GM21390 (cell line): ENCODE measurements around the gene GIMAP4.
A peak's percentile ranks its signal among the peaks of the same experiment; 100 is the strongest.
"Not testable (repeated sequence)": the region's sequence is repeated elsewhere in the genome, so short reads cannot be mapped to it uniquely, and the experiment has no call there.

Source experiments
- ATAC-seq: cut with Tn5 transposase; IDR thresholded peaks from one replicate; pipeline ENCODE4 v1.9.1; 2021; ENCODE audit not compliant: unreplicated experiment

GIMAP4 gene

GRCh38 chr7:150579979-150580637 lies 12.9 kb downstream of the GIMAP4 start:
- not testable (repeated sequence) for ATAC-seq

DNA sequence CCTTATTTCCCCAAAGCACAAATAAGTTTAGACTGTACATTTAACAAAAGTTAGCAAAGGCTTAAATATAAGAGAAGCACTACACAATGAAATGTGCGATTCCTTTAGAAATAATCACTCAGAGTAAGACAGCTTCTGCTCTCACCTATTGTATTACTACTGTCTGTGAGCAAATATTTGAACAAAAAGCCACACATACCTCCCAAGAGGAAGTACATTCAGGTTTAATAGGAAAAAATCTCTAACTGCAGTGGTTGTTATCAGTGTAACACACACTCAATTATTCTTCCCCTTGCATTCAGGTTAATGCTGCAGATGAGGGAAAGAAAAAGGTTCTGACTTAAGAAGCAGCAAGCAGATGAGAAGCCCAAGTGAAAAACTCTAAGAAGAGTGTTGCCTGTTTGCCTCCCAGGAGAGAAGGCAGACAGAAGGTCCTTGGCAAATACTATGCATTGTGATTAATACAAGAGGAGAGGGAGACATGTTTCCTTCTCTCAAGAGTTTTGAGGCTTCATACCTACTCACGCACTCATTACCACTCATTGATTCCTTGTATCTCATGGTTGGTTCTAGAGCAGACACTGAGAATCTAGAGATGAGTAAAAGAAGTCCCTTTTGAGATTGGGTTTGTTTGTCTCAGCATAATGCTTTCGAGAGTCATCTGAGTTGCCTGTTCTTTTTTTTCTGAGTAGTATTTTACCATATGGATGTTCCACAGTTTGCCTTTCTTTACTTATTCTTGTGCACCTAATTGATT lies 13.6 kb downstream of the GIMAP4 start:
- no peak for ATAC-seq

- ATAC-seq: no peak
Measured at GRCh38 chr7:150585199-150585598, 18.0 kb downstream of the GIMAP4 start.

GRCh38 chr7:150586068-150586784 lies 19.0 kb downstream of the GIMAP4 start:
- ATAC-seq: no peak

DNA sequence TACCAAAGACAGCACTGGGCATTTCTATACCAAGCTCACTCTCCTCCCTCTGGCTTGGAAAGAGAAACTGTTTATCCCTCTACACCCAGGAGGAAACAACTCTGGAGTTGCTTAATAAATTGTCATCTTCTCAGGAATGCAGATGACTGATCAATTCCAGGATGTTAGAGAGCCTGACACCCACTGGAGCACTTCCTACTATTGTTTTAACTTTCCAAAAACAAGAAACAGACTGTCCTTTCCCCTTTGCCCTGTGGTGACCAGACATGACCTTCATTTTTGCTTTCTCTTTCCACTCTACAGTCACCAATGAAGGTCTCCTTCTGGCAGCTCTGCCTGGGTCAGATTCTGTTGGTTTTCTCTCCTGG lies 19.6 kb downstream of the GIMAP4 start:
- ATAC-seq: no peak

DNA sequence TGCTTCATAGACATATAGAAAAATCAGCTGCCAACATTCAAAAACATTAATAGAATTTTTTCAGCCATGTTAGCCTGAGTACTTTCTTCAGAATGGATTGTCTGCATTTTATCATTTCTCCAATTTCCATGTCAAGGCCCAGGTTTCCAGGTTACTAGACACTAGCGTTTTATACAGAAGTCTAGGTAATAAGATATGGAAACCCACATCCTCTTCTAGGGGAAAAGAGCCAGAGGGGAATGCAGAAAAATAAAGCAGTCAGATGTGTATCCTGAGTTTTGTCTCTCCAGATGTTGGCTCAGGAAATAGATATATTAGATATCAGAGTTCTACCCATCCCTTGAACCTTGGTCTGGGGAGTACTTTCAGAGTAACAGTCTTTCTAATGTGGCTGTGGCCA lies 20.4 kb downstream of the GIMAP4 start:
- no peak for ATAC-seq

GRCh38 chr7:150594805-150595204 lies 27.6 kb downstream of the GIMAP4 start:
- no peak for ATAC-seq

DNA sequence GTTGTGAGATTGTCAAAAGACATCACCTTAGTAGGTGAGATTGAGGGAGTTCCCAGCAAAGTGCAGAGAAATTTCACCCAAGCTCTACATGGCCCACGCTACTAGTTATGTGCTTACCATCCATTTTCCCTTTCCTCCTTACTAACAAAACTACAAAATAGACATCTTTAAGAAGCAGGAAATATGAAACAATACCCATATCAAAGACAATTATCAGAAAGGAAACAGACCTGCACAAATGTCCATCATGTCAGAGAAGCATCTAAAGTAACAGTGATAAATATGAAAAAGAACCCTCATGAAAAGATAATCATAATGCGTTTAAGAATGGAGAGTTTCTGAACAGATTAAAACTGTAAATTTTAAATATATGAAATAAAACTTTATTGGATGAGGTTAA lies 28.2 kb downstream of the GIMAP4 start:
- no peak for ATAC-seq

- not testable (repeated sequence) for ATAC-seq
Measured at GRCh38 chr7:150603600-150603999, 36.4 kb downstream of the GIMAP4 start.

DNA sequence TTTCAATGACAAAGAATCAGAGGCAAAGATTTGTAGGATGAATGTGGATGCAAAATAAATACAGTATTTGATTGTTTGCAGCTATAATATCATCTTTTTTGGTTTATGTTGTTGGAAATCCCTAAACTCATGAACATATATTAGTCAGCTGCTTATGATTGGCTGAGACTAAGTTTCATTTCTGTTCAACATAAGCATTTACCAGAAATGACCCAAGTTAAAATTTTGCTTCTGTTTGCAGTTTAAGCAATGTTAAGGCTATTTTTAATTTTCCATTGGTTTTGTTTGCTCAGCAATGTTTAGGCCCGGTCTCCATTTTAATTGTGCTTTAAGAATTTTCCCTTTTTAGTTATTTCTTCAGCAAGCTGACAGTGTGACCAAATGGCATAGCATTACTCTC lies 43.0 kb downstream of the GIMAP4 start:
- ATAC-seq: no peak

GRCh38 chr7:150612925-150613324 lies 45.7 kb downstream of the GIMAP4 start:
- ATAC-seq: no peak

DNA sequence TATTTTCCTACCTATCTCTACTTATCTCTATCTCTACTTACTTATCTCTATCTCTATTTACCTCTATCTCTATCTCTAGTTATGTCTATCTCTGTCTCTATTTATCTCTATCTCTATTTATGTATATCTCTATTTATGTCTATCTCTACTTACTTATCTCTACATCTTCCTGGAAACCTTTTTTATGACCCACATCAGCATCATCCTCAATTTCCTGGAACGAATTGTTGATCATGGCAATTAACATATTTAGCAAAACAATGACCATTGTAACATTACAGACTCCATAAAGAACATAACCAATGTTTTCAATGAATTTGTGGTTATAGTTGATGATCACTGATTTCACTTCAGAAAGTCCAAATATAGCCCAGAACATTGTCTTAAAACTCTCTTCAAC lies 46.7 kb downstream of the GIMAP4 start:
- no peak for ATAC-seq

- ATAC-seq: not testable (repeated sequence)
Measured at GRCh38 chr7:150614426-150614825, 47.2 kb downstream of the GIMAP4 start.

- ATAC-seq: not testable (repeated sequence)
Measured at GRCh38 chr7:150615221-150615755, 48.1 kb downstream of the GIMAP4 start.

- no peak for ATAC-seq
Measured at GRCh38 chr7:150620061-150620460, 52.9 kb downstream of the GIMAP4 start.

- peak; percentile 72 for ATAC-seq
Measured at GRCh38 chr7:150620617-150621371, 53.6 kb downstream of the GIMAP4 start.

- ATAC-seq: peak; percentile 56
Measured at GRCh38 chr7:150621376-150621775, 54.2 kb downstream of the GIMAP4 start.
